K562 treated with DMSO at 1 percent for 12 hours (cell line): Measurements from ENCODE around the gene MT1HL1. TPM values are rescaled to one million over a fixed set of nuclear protein-coding genes. Genes with fewer than 3 reads are reported as not detected.

Experiments
- total RNA-seq: library from RNA; unstranded; fragments of 300-600 nt; gene quantifications from 2 replicates; pipeline ENCODE4 v1.2.3, GENCODE V29; 2022; ENCODE audit not compliant: insufficient read depth

The MT1HL1 gene
- total RNA-seq = not detected in 2 replicates

DNA sequence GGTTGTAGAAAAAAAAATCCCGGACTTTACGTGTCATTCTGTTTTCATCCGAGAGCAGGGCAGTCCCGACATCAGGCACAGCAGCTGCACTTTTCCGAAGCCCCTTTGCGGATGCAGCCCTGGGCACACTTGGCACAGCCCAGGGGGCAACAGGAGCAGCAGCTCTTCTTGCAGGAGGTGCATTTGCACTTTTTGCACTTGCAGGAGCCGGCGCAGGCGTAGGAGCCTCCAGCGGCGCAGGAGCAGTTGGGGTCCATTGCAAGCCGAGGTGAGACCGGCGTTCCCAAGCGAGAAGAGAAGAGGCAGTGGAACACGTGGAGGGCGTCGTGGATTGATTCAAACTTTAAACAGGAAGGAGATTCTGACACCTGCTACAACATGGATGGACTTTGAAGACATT is at the start of gene MT1HL1:
Gene MT1HL1, minus strand, starts transcription at position 326 of the 400 bp plus-strand sequence. Its CDS starts 69 bp downstream, at position 257.

DNA sequence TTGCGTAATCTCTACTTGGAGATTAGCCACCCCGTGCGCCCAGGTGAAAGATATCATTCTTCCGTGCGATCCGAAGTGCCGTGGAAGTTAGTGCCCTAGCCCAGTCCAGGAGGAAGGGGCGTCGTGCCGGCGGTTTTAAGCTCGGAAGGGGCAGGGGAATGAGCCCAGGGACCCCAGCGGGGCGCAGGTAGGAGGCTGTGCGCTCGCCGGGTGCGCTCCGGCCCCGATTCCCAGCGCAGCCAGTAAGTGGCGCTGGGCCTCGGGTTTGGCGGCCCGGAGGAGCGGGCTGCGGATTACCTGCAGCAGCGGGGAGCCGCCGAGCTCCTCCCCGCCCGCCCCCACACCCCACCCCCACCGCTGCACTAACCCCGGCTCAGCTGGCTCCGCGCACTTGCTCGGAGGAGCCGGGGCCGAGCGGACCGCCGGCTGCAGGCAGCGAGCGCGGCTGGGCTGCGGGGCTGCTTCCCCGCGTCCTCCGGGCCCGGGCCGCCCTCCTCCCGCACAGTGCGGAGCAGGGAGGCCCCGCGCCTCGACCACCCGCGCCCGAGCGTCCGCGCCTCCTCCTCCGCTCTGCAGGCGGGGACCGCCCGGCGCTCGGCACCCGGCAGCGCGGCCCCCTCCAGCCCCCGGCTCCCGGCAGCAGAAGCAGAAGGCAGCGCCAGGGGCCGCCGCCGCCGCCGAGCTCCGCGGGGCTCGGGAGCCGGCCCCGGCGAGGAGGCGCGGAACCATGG is 37.7 kb upstream of the MT1HL1 start, which contains the start of gene RYR2:
Gene RYR2, plus strand, starts transcription at position 390 of the 731 bp plus-strand sequence. Its CDS starts 338 bp downstream, at position 728.

Other genes with a start within 250 kb of the MT1HL1 start
- 2.0 and 10.6 TPM in 2 replicates for gene MTR, start 209.1 kb downstream of the MT1HL1 start, total RNA-seq
- 0.38 TPM in 1 of 2 replicates, not detected in the other for gene RYR2, start 37.7 kb upstream of the MT1HL1 start, total RNA-seq